Lung (tissue), 12 donors: ENCODE measurements around the gene BPNT1. TPM values are rescaled to one million over a fixed set of nuclear protein-coding genes. Genes with fewer than 3 reads are reported as not detected.

ENCODE experiments used
- ATAC-seq: fragments of 200-7000 bp; cut with Tn5 transposase; one replicate; pipeline ENCODE4 v1.9.1; 2020; ENCODE audit warnings: moderate number of reproducible peaks; ENCODE audit not compliant: insufficient read depth, low FRiP score
- DNase-seq, 3 donors: peaks; one replicate each; pipeline ENCODE4 v3.0.0-alpha.2; 2013 to 2017
- H3K27ac ChIP-seq, 2 donors: one replicate each; pipeline ENCODE4 v1.5.1; 2013; ENCODE audit warnings: mild to moderate bottlenecking in 2 of 2, moderate library complexity in 2 of 2, control low read depth in 1 of 2, inconsistent platforms in 1 of 2, low read depth in 1 of 2, low read length in 1 of 2
- H3K27me3 ChIP-seq, 3 donors: one replicate each; pipeline ENCODE4 v1.5.1; 2013; ENCODE audit warnings: low read length in 2 of 3; ENCODE audit not compliant: control insufficient read depth in 3 of 3, insufficient read depth in 3 of 3
- H3K36me3 ChIP-seq, 4 donors: one replicate each; pipeline ENCODE4 v1.5.1; 2013; ENCODE audit warnings: low read length in 4 of 4, mild to moderate bottlenecking in 1 of 4, moderate library complexity in 1 of 4; ENCODE audit not compliant: control insufficient read depth in 4 of 4, insufficient read depth in 4 of 4
- H3K4me1 ChIP-seq, 5 donors: one replicate each; pipeline ENCODE4 v1.5.1; 2013; ENCODE audit warnings: low read length in 5 of 5, mild to moderate bottlenecking in 2 of 5, moderate library complexity in 1 of 5; ENCODE audit not compliant: control insufficient read depth in 5 of 5, insufficient read depth in 5 of 5
- H3K4me3 ChIP-seq: one replicate; pipeline ENCODE4 v1.5.1; 2013; ENCODE audit warnings: mild to moderate bottlenecking, control low read depth, moderate library complexity
- H3K9ac ChIP-seq, 2 donors: one replicate each; pipeline ENCODE4 v1.5.1; 2013; ENCODE audit warnings: low read length in 2 of 2, control low read depth in 1 of 2; ENCODE audit not compliant: insufficient read depth in 1 of 2
- H3K9me3 ChIP-seq, 4 donors: one replicate each; pipeline ENCODE4 v1.5.1; 2013; ENCODE audit warnings: low read length in 3 of 4, mild to moderate bottlenecking in 1 of 4, moderate library complexity in 1 of 4; ENCODE audit not compliant: control insufficient read depth in 4 of 4, insufficient read depth in 3 of 4
- CTCF ChIP-seq: IDR thresholded peaks from 2 replicates; pipeline ENCODE4 v1.5.1; 2012; ENCODE audit warnings: mild to moderate bottlenecking; ENCODE audit errors: control extremely low read depth, extremely low read depth
- WGBS, 2 donors: extraction: QIAGEN DNeasy Blood & Tissue Kit; methylation state at CpG; one replicate each; pipeline ENCODE4 v1.1.7; 2013; 5-methylcytosine and 5-hydroxymethylcytosine counted together
- polyA plus RNA-seq, 2 donors: library from polyadenylated mRNA; stranded (reverse); fragments of 200-250 nt; gene quantifications; one replicate each; pipeline ENCODE4 v1.2.1, GENCODE V29; 2013
- total RNA-seq, 2 donors: library from RNA; depleted of rRNA in 1 of 2; stranded (reverse); fragments of >200 nt in 1 of 2; gene quantifications; one replicate each; pipeline ENCODE4 v1.2.1, GENCODE V29; 2014 to 2021
- donor health status: control.
- donor health status: control.
- donor health status: Bipolar disorder and iron deficiency.
- donor health status: healthy.
- donor health status: DM: yes; HTN: yes; CAD: no.

The BPNT1 gene
- total and polyA plus RNA-seq, 4 donors, result 15.9 to 28.1 (median 22.0) TPM

- H3K27ac ChIP-seq, result no peak overlapping the region
- no peak for ATAC-seq
- no peak for TF ChIP-seq CTCF
- H3K9me3 ChIP-seq, result no peaks in the 10 kb centered on the region
- no peak overlapping the region for H3K9ac ChIP-seq
- H3K4me3 ChIP-seq, result no peak overlapping the region
- H3K4me1 ChIP-seq, result peaks cover 0 to 2% (median 0%) of the 10 kb centered on the region in 5 donors
- no peak for DNase-seq
- H3K27me3 ChIP-seq, result no peaks in the 10 kb centered on the region
- H3K36me3 ChIP-seq, result peaks cover 3 to 16% (median 4%) of the 10 kb centered on the region in 4 donors
Measured at GRCh38 chr1:220123066-220123465, 33.5 kb upstream of the BPNT1 start.

- DNase-seq (peak in 1 of 3 donors; percentile 10), ATAC-seq (no peak)
- WGBS, 2 donors, result 92 to 94% methylated on average over 8 of the region's 8 CpGs
- no peak for TF ChIP-seq CTCF
- Histone ChIP-seq H3K4me1 (peaks cover 0 to 2% (median 0%) of the 10 kb centered on the region in 5 donors), H3K9ac (no peak overlapping the region), H3K27ac (no peak overlapping the region), H3K36me3 (peaks cover 0 to 8% (median 3%) of the 10 kb centered on the region in 4 donors), H3K9me3 (no peaks in the 10 kb centered on the region), H3K4me3 (no peak overlapping the region), H3K27me3 (no peaks in the 10 kb centered on the region)
Measured at GRCh38 chr1:220121791-220122530, 32.4 kb upstream of the BPNT1 start.

GRCh38 chr1:220119043-220119512 lies 29.5 kb upstream of the BPNT1 start:
- DNase-seq, result no peak
- Histone ChIP-seq H3K27ac (no peak overlapping the region), H3K4me1 (no peaks in the 10 kb centered on the region), H3K4me3 (no peak overlapping the region), H3K36me3 (peaks cover 0 to 18% (median 10%) of the 10 kb centered on the region in 4 donors), H3K27me3 (no peaks in the 10 kb centered on the region), H3K9me3 (no peaks in the 10 kb centered on the region), H3K9ac (no peak overlapping the region)
- no peak for TF ChIP-seq CTCF
- 85 to 91% methylated on average over 6 of the region's 6 CpGs for WGBS, 2 donors
- no peak for ATAC-seq
